CD4-positive, alpha-beta T cell treated with Interleukin-17A for 1 hour (primary cell): Measurements from ENCODE around the gene ARHGAP24.

Source experiments
- DNase-seq: peaks from one replicate; pipeline ENCODE4 v3.0.0-alpha.2; 2020

ARHGAP24 gene

GRCh38 chr4:85474818-85475630, at the start of gene ARHGAP24:
TSS of gene ARHGAP24 (plus strand) at chr4:85475150.
- DNase-seq = peak; percentile 8

- DNase-seq = no peak
Observed at GRCh38 chr4:85426366-85426765, 48.6 kb upstream of the ARHGAP24 start.

GRCh38 chr4:85427123-85427522, 47.8 kb upstream of the ARHGAP24 start:
- DNase-seq = no peak

GRCh38 chr4:85430226-85430625, 44.7 kb upstream of the ARHGAP24 start:
- DNase-seq = no peak

GRCh38 chr4:85430697-85431096, 44.3 kb upstream of the ARHGAP24 start:
- DNase-seq = no peak

GRCh38 chr4:85431156-85431555, 43.8 kb upstream of the ARHGAP24 start:
- DNase-seq = no peak

GRCh38 chr4:85431881-85432485, 43.0 kb upstream of the ARHGAP24 start:
- DNase-seq = no peak

- DNase-seq = no peak
Observed at GRCh38 chr4:85445050-85445639, 29.8 kb upstream of the ARHGAP24 start.

GRCh38 chr4:85446141-85446861, 28.6 kb upstream of the ARHGAP24 start:
- no peak for DNase-seq

GRCh38 chr4:85448906-85449890, 25.8 kb upstream of the ARHGAP24 start:
- no peak for DNase-seq

- no peak for DNase-seq
Observed at GRCh38 chr4:85452058-85452731, 22.8 kb upstream of the ARHGAP24 start.

GRCh38 chr4:85455942-85456341, 19.0 kb upstream of the ARHGAP24 start:
- no peak for DNase-seq

- DNase-seq = no peak
Observed at GRCh38 chr4:85457752-85458467, 17.0 kb upstream of the ARHGAP24 start.

GRCh38 chr4:85459736-85460135, 15.2 kb upstream of the ARHGAP24 start:
- no peak for DNase-seq

GRCh38 chr4:85474356-85474755, 594 bp upstream of the ARHGAP24 start:
- DNase-seq = no peak

- DNase-seq = no peak
Observed at GRCh38 chr4:85475631-85476233, 782 bp downstream of the ARHGAP24 start.

GRCh38 chr4:85476381-85476780, 1.4 kb downstream of the ARHGAP24 start:
- DNase-seq = no peak

GRCh38 chr4:85477534-85477933, 2.6 kb downstream of the ARHGAP24 start:
- no peak for DNase-seq

GRCh38 chr4:85478576-85478975, 3.6 kb downstream of the ARHGAP24 start:
- no peak for DNase-seq

GRCh38 chr4:85482010-85482738, 7.2 kb downstream of the ARHGAP24 start:
- no peak for DNase-seq
